CD4-positive, alpha-beta T cell treated with Interleukin-17A for 1 hour (primary cell): ENCODE data around the gene TGFBR2.
"Not testable (repeated sequence)": the region's sequence is repeated elsewhere in the genome, so short reads cannot be mapped to it uniquely, and the experiment has no call there.

ENCODE experiments used
- DNase-seq: peaks from one replicate; pipeline ENCODE4 v3.0.0-alpha.2; 2020

Gene TGFBR2

DNA sequence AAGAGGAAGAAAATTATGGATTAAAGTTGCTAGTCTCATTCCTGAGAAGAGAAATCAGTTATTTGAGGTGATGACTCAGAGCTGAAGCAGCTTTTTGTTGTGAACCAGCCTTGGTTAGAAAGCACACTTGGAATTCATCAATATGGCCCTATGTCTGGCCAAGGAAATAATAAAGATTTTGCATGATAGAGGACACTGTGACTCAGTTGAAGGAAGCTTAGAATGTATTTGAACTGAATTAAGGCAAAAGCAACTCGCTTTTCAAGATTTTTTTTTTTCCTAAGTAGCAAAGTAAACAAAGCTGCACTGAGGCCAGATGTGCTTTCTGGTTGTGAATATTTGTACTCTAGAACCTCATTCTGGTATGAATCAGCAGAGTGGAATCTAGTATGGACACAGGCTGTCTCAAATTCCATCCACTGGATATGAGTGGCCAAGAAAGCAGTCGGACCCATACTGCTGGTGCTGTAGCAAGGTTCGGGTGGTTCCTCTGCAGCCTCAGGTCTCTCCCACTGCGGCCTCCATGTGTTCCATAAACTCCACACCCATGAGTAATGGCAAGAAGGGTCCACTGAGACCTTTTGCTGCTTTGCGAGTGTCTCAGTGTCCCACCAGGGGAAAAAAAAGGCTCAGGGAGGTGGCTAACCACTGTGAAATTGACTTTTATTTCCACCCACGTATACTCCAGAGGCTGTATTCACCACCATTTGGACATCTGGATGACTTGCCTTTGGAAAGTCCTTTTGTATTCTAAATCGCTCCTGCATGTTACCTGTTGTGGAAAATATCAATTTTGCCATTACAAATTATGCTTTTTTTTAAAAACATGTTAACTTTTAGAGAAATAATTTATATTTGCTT, 53.1 kb downstream of the TGFBR2 start:
- no peak for DNase-seq

DNA sequence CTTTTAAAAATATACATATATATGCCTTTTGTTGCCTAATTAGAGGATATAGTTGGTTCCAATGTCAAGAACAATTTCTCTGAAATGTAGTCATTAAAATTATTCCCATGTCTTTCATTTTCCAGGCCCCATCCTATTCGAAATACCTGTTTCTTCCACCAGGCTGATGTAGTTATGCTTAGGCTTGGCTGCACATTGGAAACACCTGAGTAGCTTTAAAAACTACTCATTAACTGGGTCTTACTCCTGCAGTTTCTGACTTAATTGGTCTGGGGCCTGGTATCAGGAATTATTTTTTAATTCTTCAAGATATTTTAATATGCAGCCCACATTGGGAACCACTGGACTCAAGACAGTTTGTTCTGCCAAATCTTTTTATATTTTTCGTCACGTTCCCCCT, 53.7 kb downstream of the TGFBR2 start:
- no peak for DNase-seq

GRCh38 chr3:30660656-30661055, 54.3 kb downstream of the TGFBR2 start:
- no peak for DNase-seq

- DNase-seq: peak; percentile 42
Measured at GRCh38 chr3:30661098-30661873, 54.9 kb downstream of the TGFBR2 start.

- no peak for DNase-seq
Measured at GRCh38 chr3:30662836-30663235, 56.4 kb downstream of the TGFBR2 start.

GRCh38 chr3:30663533-30664241, 57.3 kb downstream of the TGFBR2 start:
- no peak for DNase-seq

GRCh38 chr3:30664459-30664858, 58.1 kb downstream of the TGFBR2 start:
- DNase-seq: no peak

GRCh38 chr3:30664884-30665283, 58.5 kb downstream of the TGFBR2 start:
- peak; percentile 65 for DNase-seq

DNA sequence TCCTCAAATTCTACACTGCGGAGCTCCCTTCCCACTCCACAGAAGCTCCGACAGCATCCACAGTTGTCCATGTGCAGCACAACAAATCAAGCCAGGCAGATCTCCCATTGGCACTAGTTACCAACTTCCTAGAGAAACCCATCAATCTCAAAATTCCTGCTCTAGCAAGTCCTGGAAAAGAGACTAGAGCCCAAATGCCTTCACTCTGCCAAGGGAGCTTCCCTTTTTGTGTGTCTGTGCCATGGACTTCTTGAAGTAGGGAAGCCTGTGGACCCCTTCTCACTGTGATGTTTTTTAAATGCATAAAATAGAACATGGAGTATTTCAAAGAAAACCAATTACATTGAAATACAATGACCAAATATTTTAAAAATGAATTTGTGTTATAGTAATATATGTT, 59.1 kb downstream of the TGFBR2 start:
- DNase-seq: no peak

GRCh38 chr3:30666572-30667279, 60.3 kb downstream of the TGFBR2 start:
- no peak for DNase-seq

DNA sequence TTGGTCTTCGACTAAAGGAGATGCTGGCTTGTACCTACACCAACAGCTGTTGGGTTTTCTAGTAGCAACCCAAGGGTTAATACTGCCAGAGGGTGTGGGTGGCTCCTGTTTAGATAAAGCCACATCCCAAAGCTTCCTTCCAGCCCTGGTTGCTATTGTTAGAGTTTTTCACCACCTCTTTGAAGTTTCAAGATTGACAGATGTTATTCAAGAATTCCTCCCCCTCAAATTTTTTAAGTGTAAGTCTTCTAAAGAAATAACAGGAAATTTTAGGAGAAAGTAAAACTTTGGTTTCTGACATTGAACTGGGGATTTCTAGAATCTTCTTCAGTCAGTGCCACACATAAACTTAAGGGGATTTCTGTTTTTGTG, 60.9 kb downstream of the TGFBR2 start:
- DNase-seq: peak; percentile 64

DNA sequence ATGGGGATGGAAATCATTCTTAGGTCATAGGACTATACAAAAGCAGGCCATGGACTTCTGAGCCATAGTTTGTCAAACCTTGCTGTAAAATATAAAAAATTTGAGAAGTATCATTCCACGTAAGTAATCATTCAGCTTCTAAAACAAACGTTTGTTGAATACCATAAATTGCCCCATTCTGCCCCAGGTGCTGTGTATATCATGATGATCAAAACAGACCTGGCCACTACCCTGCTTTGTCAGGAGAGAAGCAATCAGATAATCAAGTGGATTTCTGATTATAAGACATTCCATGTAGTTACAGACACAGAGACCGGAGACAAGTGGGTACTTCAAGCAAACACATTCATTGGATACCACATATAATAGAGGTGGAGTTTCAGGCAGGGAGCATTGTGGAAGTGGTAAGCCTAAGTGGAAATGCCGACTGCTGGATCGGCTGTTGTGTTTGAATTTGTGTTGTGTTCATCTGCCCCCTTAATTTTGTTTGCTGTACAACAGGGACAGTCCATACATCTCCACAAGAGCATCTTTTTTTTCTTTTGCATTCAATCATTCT, 61.7 kb downstream of the TGFBR2 start:
- DNase-seq: no peak

GRCh38 chr3:30669360-30669934, 63.0 kb downstream of the TGFBR2 start:
- not testable (repeated sequence) for DNase-seq

DNA sequence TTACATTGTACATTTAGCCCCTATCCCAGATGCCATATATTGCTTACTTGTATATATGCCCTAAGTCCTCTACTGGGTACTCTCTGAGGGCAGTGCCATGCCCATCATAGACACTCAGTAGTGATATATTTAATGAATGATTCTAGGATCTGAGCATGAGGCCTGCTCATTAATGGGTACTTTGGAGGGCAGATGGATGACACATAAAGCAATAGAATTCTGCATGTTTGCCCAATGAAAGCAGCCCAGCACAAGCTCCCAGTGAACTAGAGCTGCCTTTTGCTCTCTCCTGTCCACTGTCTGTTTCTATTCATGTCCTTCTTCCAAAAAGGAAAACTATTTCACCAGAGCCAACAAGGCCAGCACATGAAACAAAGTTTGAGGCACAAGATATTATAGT, 63.9 kb downstream of the TGFBR2 start:
- DNase-seq: no peak

DNA sequence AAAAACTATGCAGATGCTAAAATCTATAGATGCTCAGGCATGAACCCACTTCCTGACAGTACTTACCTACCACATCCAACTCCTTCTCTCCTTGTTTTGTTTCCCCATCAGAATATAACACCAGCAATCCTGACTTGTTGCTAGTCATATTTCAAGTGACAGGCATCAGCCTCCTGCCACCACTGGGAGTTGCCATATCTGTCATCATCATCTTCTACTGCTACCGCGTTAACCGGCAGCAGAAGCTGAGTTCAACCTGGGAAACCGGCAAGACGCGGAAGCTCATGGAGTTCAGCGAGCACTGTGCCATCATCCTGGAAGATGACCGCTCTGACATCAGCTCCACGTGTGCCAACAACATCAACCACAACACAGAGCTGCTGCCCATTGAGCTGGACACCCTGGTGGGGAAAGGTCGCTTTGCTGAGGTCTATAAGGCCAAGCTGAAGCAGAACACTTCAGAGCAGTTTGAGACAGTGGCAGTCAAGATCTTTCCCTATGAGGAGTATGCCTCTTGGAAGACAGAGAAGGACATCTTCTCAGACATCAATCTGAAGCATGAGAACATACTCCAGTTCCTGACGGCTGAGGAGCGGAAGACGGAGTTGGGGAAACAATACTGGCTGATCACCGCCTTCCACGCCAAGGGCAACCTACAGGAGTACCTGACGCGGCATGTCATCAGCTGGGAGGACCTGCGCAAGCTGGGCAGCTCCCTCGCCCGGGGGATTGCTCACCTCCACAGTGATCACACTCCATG, 65.3 kb downstream of the TGFBR2 start:
- DNase-seq: no peak

- DNase-seq: no peak
Measured at GRCh38 chr3:30672287-30672735, 65.9 kb downstream of the TGFBR2 start.

GRCh38 chr3:30672959-30673358, 66.6 kb downstream of the TGFBR2 start:
- DNase-seq: no peak

- DNase-seq: no peak
Measured at GRCh38 chr3:30673425-30674341, 67.3 kb downstream of the TGFBR2 start.

- DNase-seq: no peak
Measured at GRCh38 chr3:30675006-30675405, 68.6 kb downstream of the TGFBR2 start.

GRCh38 chr3:30675774-30676173, 69.4 kb downstream of the TGFBR2 start:
- no peak for DNase-seq
